T-helper 2 cell treated with Interferon-gamma antibody and Interleukin-4, amounts not matched to agents 5 μg/mL and 100 μg/mL, for 36 hours (primary cell): ENCODE measurements around the gene TGFBR3.

Experiments used
- DNase-seq: peaks from one replicate; pipeline ENCODE4 v3.0.0; 2021; ENCODE audit warnings: low spot score
- H3K27ac Mint-ChIP-seq: one replicate; pipeline ENCODE4 v1.8.0; 2021; ENCODE audit warnings: mild to moderate bottlenecking, mixed read lengths
- H3K27me3 Mint-ChIP-seq: one replicate; pipeline ENCODE4 v1.8.0; 2021; ENCODE audit warnings: low read depth, mixed read lengths
- H3K36me3 Mint-ChIP-seq: one replicate; pipeline ENCODE4 v1.8.0; 2021; ENCODE audit warnings: low read depth, mixed read lengths
- H3K4me1 Mint-ChIP-seq: one replicate; pipeline ENCODE4 v1.8.0; 2021; ENCODE audit warnings: low read depth, mixed read lengths
- H3K4me3 Mint-ChIP-seq: one replicate; pipeline ENCODE4 v1.8.0; 2022; ENCODE audit warnings: mild to moderate bottlenecking, moderate library complexity, mixed read lengths
- H3K9me3 Mint-ChIP-seq: one replicate; pipeline ENCODE4 v1.8.0; 2021; ENCODE audit warnings: mixed read lengths

The TGFBR3 gene

GRCh38 chr1:91817211-91817905 is 68.6 kb downstream of the TGFBR3 start:
- peaks cover 24% of the 10 kb centered on the region for H3K4me1 Mint-ChIP-seq

GRCh38 chr1:91816031-91816430 is 69.9 kb downstream of the TGFBR3 start:
- Mint-ChIP-seq H3K27ac (no peak overlapping the region), H3K27me3 (peaks cover 4% of the 10 kb centered on the region), H3K36me3 (peaks cover 2% of the 10 kb centered on the region), H3K4me1 (peaks cover 28% of the 10 kb centered on the region), H3K4me3 (no peak overlapping the region), H3K9me3 (no peaks in the 10 kb centered on the region)
- no peak for DNase-seq

More at GRCh38 chr1:91817211-91817905, 68.6 kb downstream of the TGFBR3 start:
- Mint-ChIP-seq H3K4me3 (no peak overlapping the region), H3K9me3 (no peaks in the 10 kb centered on the region), H3K27me3 (no peaks in the 10 kb centered on the region), H3K27ac (no peak overlapping the region), H3K36me3 (peaks cover 2% of the 10 kb centered on the region)
- DNase-seq, result no peak

- Mint-ChIP-seq H3K36me3 (peaks cover 2% of the 10 kb centered on the region), H3K9me3 (no peaks in the 10 kb centered on the region), H3K4me3 (no peak overlapping the region), H3K27me3 (peaks cover 6% of the 10 kb centered on the region), H3K4me1 (peaks cover 33% of the 10 kb centered on the region), H3K27ac (no peak overlapping the region)
- DNase-seq, result no peak
Measured at GRCh38 chr1:91814448-91814847, 71.5 kb downstream of the TGFBR3 start.

GRCh38 chr1:91813813-91814212 is 72.1 kb downstream of the TGFBR3 start:
- DNase-seq, result no peak
- no peaks in the 10 kb centered on the region for H3K9me3 Mint-ChIP-seq
- no peak overlapping the region for H3K4me3 Mint-ChIP-seq
- H3K4me1 Mint-ChIP-seq, result peaks cover 37% of the 10 kb centered on the region
- H3K27ac Mint-ChIP-seq, result no peak overlapping the region
- H3K27me3 Mint-ChIP-seq, result peaks cover 6% of the 10 kb centered on the region
- peaks cover 2% of the 10 kb centered on the region for H3K36me3 Mint-ChIP-seq

GRCh38 chr1:91811363-91812025 is 74.5 kb downstream of the TGFBR3 start:
- peaks cover 39% of the 10 kb centered on the region for H3K4me1 Mint-ChIP-seq
- H3K36me3 Mint-ChIP-seq, result peaks cover 2% of the 10 kb centered on the region
- H3K27ac Mint-ChIP-seq, result no peak overlapping the region
- no peak for DNase-seq
- peaks cover 12% of the 10 kb centered on the region for H3K27me3 Mint-ChIP-seq
- no peaks in the 10 kb centered on the region for H3K9me3 Mint-ChIP-seq
- no peak overlapping the region for H3K4me3 Mint-ChIP-seq

GRCh38 chr1:91809317-91809716 is 76.6 kb downstream of the TGFBR3 start:
- peak; percentile 25 for DNase-seq
- Mint-ChIP-seq H3K27ac (no peak overlapping the region), H3K4me3 (peak overlapping the region; percentile 52), H3K27me3 (peaks cover 17% of the 10 kb centered on the region), H3K36me3 (peaks cover 2% of the 10 kb centered on the region), H3K4me1 (peaks cover 57% of the 10 kb centered on the region), H3K9me3 (no peaks in the 10 kb centered on the region)

- H3K9me3 Mint-ChIP-seq, result no peaks in the 10 kb centered on the region
- H3K27ac Mint-ChIP-seq, result no peak overlapping the region
- DNase-seq, result no peak
- H3K36me3 Mint-ChIP-seq, result peaks cover 4% of the 10 kb centered on the region
- H3K4me1 Mint-ChIP-seq, result peaks cover 65% of the 10 kb centered on the region
- H3K4me3 Mint-ChIP-seq, result no peak overlapping the region
- peaks cover 17% of the 10 kb centered on the region for H3K27me3 Mint-ChIP-seq
Measured at GRCh38 chr1:91807921-91808620, 77.9 kb downstream of the TGFBR3 start.

- no peaks in the 10 kb centered on the region for H3K9me3 Mint-ChIP-seq
- no peak overlapping the region for H3K27ac Mint-ChIP-seq
- H3K27me3 Mint-ChIP-seq, result peaks cover 16% of the 10 kb centered on the region
- no peak overlapping the region for H3K4me3 Mint-ChIP-seq
- H3K4me1 Mint-ChIP-seq, result peaks cover 66% of the 10 kb centered on the region
- H3K36me3 Mint-ChIP-seq, result peaks cover 10% of the 10 kb centered on the region
- no peak for DNase-seq
Measured at GRCh38 chr1:91806769-91807700, 78.9 kb downstream of the TGFBR3 start.

- no peaks in the 10 kb centered on the region for H3K9me3 Mint-ChIP-seq
- peaks cover 66% of the 10 kb centered on the region for H3K4me1 Mint-ChIP-seq
- peaks cover 10% of the 10 kb centered on the region for H3K36me3 Mint-ChIP-seq
- H3K27ac Mint-ChIP-seq, result no peak overlapping the region
- no peak for DNase-seq
- H3K27me3 Mint-ChIP-seq, result peaks cover 13% of the 10 kb centered on the region
- H3K4me3 Mint-ChIP-seq, result no peak overlapping the region
Measured at GRCh38 chr1:91806181-91806768, 79.7 kb downstream of the TGFBR3 start.

GRCh38 chr1:91805311-91805801 is 80.6 kb downstream of the TGFBR3 start:
- Mint-ChIP-seq H3K36me3 (peaks cover 12% of the 10 kb centered on the region), H3K9me3 (no peaks in the 10 kb centered on the region), H3K27ac (peak overlapping the region; percentile 100), H3K27me3 (peaks cover 11% of the 10 kb centered on the region), H3K4me3 (peak overlapping the region; percentile 39), H3K4me1 (peaks cover 61% of the 10 kb centered on the region)
- DNase-seq, result peak; percentile 9

GRCh38 chr1:91804546-91805023 is 81.4 kb downstream of the TGFBR3 start:
- peak overlapping the region; percentile 93 for H3K4me3 Mint-ChIP-seq
- H3K9me3 Mint-ChIP-seq, result no peaks in the 10 kb centered on the region

GRCh38 chr1:91803847-91804545 is 82.0 kb downstream of the TGFBR3 start:
- peaks cover 12% of the 10 kb centered on the region for H3K36me3 Mint-ChIP-seq
- H3K27ac Mint-ChIP-seq, result peak overlapping the region; percentile 100
- H3K4me3 Mint-ChIP-seq, result peak overlapping the region; percentile 93
- no peaks in the 10 kb centered on the region for H3K9me3 Mint-ChIP-seq
- peaks cover 11% of the 10 kb centered on the region for H3K27me3 Mint-ChIP-seq
- DNase-seq, result peak; percentile 71
- H3K4me1 Mint-ChIP-seq, result peaks cover 62% of the 10 kb centered on the region

More at GRCh38 chr1:91804546-91805023, 81.4 kb downstream of the TGFBR3 start:
- Mint-ChIP-seq H3K36me3 (peaks cover 12% of the 10 kb centered on the region), H3K27me3 (peaks cover 11% of the 10 kb centered on the region), H3K27ac (peak overlapping the region; percentile 100), H3K4me1 (peaks cover 62% of the 10 kb centered on the region)
- peak; percentile 92 for DNase-seq
